NB4 (cell line): Measurements from ENCODE around the gene SMAD3.

Experiments used
- CTCF ChIP-seq: IDR thresholded peaks from one replicate; pipeline ENCODE4 v1.5.1; 2012; ENCODE audit warnings: low read depth, low read length
- POLR2A ChIP-seq: IDR thresholded peaks from 2 replicates; pipeline ENCODE4 v1.6.1; 2011; ENCODE audit warnings: mild to moderate bottlenecking; ENCODE audit not compliant: insufficient read length; ENCODE audit errors: extremely low read depth

GRCh38 chr15:67207555-67208207 is 142.3 kb downstream of the SMAD3 start:
- TF ChIP-seq CTCF: no peak
- TF ChIP-seq POLR2A: no peak
